ENCODE measurements around the gene COPZ2.

- TF ChIP-seq POLR2A (IDR thresholded peaks at IDR 0.05) = peak in 1 of 4 donors; percentile 8
- no peak for TF ChIP-seq CTCF (IDR thresholded peaks at IDR 0.05)
- TF ChIP-seq EP300 (IDR thresholded peaks at IDR 0.05) = no peak
- no peak for TF ChIP-seq POLR2AphosphoS5 (IDR thresholded peaks at IDR 0.05)
These were observed 16.2 kb upstream of the COPZ2 start for GRCh38 chr17:48053758-48054237.

Measured in upper lobe of left lung (tissue), 4 donors.